ENCODE data around the gene GALR2. TPM values are rescaled to one million over a fixed set of nuclear protein-coding genes. Genes with fewer than 3 reads are reported as not detected.

GALR2 gene
- polyA plus RNA-seq, 4 donors, result 0.14 to 1.2 (median 0.38) TPM; not detected in 1

DNA sequence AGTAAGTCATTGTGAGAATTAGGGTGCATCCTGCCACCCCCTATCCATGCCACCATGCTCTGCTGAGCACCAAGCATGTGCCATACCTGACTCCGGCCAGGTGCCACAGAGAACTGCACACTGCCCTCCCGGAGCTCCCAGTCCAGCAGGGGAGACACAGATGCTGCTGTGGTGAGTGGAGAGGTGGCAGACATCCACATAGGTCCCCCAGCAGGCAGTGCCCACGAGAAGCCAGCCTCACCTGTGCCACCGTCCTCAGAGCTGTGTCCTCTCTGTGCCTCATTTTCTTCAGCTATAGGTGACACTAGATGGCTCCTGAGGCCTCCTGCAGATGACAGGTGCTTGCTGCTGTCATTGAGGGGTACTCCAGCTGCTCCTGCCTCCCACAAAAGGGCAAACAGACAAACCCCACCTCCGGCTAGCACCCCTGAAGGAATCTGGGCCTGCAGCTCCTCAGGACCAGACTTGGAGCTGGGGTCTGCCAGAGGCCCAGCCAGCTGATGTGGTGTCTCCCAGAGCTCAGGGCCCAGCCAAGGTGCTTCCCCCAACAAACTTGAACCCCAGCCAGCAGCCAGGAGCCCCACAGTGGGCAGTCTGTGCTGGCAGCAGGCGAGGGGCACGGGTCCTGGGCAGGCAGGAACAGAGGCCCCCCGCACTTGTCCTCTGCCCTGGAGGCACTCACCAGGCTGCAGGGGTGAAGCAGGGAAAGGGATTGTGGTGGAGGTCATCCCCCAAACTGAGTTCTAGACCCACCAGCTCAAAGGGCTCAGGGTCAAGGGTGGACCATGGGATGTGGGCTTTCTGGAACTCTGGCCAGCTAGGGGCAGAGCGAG lies 49.4 kb downstream of the GALR2 start:
- no peak for DNase-seq (ENCODE audit: low read depth in 4 of 4, low spot score in 3 of 4)

DNA sequence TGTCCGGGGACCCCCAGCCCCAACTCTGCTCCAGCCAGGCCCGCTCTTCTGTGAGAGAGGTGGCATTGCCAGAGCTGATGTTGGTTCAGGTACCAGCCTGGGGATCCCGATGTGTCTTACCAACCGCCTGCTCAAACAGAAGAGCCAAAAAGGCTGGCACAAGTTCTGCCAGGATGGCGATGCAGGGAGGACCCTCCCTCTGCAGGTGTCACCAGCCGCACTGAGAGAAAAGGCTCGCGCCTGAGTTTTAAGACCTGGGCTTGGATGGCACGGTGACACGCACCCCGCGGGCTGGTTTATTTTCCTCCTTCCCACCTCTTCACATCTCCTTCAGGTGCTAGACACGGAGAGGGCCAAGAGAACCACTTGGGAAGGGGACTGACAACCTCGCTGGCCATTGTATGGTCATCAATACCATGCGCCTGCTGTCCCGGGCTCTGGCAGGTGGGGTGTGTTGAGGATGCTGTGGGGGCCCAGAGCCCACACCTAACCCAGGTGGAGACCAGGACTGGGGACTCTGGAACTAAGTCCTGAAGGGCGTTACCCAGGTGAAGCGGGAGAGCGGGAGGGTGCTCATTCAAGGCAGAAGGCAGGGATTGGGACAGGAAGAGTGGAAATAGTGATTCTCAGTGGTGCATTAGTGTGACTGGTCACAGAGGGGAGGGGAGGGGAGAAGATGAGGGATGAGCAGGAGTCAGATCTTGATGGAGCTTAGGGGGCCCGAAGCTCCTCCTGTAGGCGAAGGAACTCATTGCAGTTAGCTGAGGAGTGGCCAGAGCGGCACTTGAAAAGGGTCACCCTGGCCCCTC lies 50.2 kb downstream of the GALR2 start:
- DNase-seq (ENCODE audit: low read depth in 4 of 4, low spot score in 3 of 4), result no peak

DNA sequence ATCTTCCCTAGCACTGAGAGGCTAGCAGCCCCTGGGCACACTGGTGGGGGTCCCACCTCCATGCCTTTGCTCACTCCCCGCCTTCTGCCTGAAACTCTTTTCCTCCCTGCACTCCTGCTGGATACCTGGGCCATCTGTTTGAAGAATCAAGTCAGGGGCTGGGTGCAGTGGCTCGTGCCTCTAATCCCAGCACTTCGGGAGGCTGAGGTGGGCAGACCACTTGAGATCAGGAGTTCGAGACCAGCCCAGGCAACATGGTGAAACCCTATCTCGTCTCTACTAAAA lies 50.8 kb downstream of the GALR2 start:
- DNase-seq (ENCODE audit: low read depth in 4 of 4, low spot score in 3 of 4), result no peak

DNA sequence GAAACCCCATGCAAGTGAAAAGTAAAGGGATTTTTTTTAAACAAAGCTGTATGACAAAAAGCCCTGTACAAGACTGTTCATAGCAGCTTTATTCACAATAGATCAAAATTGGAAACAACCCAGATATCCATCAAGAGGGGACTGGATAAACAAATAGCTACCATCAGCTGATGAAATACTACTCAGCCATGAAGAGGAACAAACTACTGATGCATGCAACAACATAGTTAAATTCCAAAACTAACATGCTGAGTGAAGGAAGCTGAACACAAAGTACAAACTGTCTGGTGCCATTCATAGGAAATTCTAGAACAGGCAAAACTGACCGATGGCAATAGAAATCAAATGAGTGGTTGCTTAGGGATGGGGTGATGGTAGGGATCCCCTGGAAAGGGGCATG lies 51.3 kb downstream of the GALR2 start:
- no peak for DNase-seq (ENCODE audit: low read depth in 4 of 4, low spot score in 3 of 4)

Other genes with a start within 250 kb of the GALR2 start
- 1 to 10 TPM; 4.1 to 8.9 (median 5.7) TPM for gene UNC13D, start 230.4 kb upstream of the GALR2 start, polyA plus RNA-seq (ENCODE audit: insufficient read length in 4 of 4)
- gene WBP2, start 219.4 kb upstream of the GALR2 start, polyA plus RNA-seq (ENCODE audit: insufficient read length in 4 of 4), result 10 to 100 TPM; 77.5 to 95.7 (median 83.9) TPM
- gene TRIM47, start 196.2 kb upstream of the GALR2 start, polyA plus RNA-seq (ENCODE audit: insufficient read length in 4 of 4), result 10 to 100 TPM in 1 of 4 donors, 1 to 10 TPM in 3; 6.4 to 10.1 (median 7.9) TPM
- 10 to 100 TPM; 11.5 to 14.7 (median 12.8) TPM for gene TRIM65, start 177.8 kb upstream of the GALR2 start, polyA plus RNA-seq (ENCODE audit: insufficient read length in 4 of 4)
- 100 to 1,000 TPM in 1 of 4 donors, 10 to 100 TPM in 3; 83.4 to 108 (median 88.1) TPM for gene MRPL38, start 169.9 kb upstream of the GALR2 start, polyA plus RNA-seq (ENCODE audit: insufficient read length in 4 of 4)
- 10 to 100 TPM in 1 of 4 donors, 1 to 10 TPM in 3; 8.4 to 10.3 (median 8.9) TPM for gene FBF1, start 133.7 kb upstream of the GALR2 start, polyA plus RNA-seq (ENCODE audit: insufficient read length in 4 of 4)
- gene ACOX1, start 95.6 kb upstream of the GALR2 start, polyA plus RNA-seq (ENCODE audit: insufficient read length in 4 of 4), result 10 to 100 TPM; 30.8 to 34.4 (median 32.4) TPM
- gene TEN1, start 95.5 kb upstream of the GALR2 start, polyA plus RNA-seq (ENCODE audit: insufficient read length in 4 of 4), result 10 to 100 TPM; 23.7 to 26.3 (median 25.0) TPM
- gene CDK3, start 73.9 kb upstream of the GALR2 start, polyA plus RNA-seq (ENCODE audit: insufficient read length in 4 of 4), result 10 to 100 TPM; 14.1 to 19.4 (median 16.6) TPM
- gene EVPL, start 47.5 kb upstream of the GALR2 start, polyA plus RNA-seq (ENCODE audit: insufficient read length in 4 of 4), result 10 to 100 TPM; 15.6 to 25.4 (median 18.5) TPM
- gene SRP68, start 2.3 kb upstream of the GALR2 start, polyA plus RNA-seq (ENCODE audit: insufficient read length in 4 of 4), result 100 to 1,000 TPM; 102 to 115 (median 110) TPM
- 10 to 100 TPM in 1 of 4 donors, 1 to 10 TPM in 2, under 1 TPM in 1; 0.48 to 17.4 (median 6.4) TPM for gene ZACN, start 4.4 kb downstream of the GALR2 start, polyA plus RNA-seq (ENCODE audit: insufficient read length in 4 of 4)
- gene EXOC7, start 29.0 kb downstream of the GALR2 start, polyA plus RNA-seq (ENCODE audit: insufficient read length in 4 of 4), result 100 to 1,000 TPM; 150 to 172 (median 157) TPM
- gene FOXJ1, start 66.5 kb downstream of the GALR2 start, polyA plus RNA-seq (ENCODE audit: insufficient read length in 4 of 4), result 10 to 100 TPM; 18.7 to 31.7 (median 19.4) TPM
- gene RNF157, start 165.7 kb downstream of the GALR2 start, polyA plus RNA-seq (ENCODE audit: insufficient read length in 4 of 4), result 10 to 100 TPM; 25.0 to 27.1 (median 26.6) TPM
- 10 to 100 TPM; 34.9 to 45.4 (median 41.1) TPM for gene UBALD2, start 190.6 kb downstream of the GALR2 start, polyA plus RNA-seq (ENCODE audit: insufficient read length in 4 of 4)
- 1 to 10 TPM; 5.1 to 6.5 (median 5.7) TPM for gene QRICH2, start 233.5 kb downstream of the GALR2 start, polyA plus RNA-seq (ENCODE audit: insufficient read length in 4 of 4)